Activated B cell treated with CpG ODN at 0.5 μM for 24 hours (primary cell): ENCODE measurements around the gene CCDC149. TPM values are rescaled to one million over a fixed set of nuclear protein-coding genes. Genes with fewer than 3 reads are reported as not detected.
"Not testable (repeated sequence)": the region's sequence is repeated elsewhere in the genome, so short reads cannot be mapped to it uniquely, and the experiment has no call there.

ENCODE experiments used
- ATAC-seq: fragments of 200-7000 bp; cut with Tn5 transposase; one replicate; pipeline ENCODE4 v1.10.0; 2021; ENCODE audit warnings: low read depth, mild to moderate bottlenecking, moderate library complexity
- CTCF ChIA-PET: fragments of 350-600 bp; sonication (Branson Sonifier 250); formaldehyde crosslinking; loops from one replicate; lab custom pipeline; 2021; ENCODE audit warnings: antibody characterized with exemption; lab: Charles Lee
- POLR2A ChIA-PET: fragments of 350-600 bp; sonication (Branson Sonifier 250); formaldehyde crosslinking; loops from one replicate; lab custom pipeline; 2021; ENCODE audit warnings: antibody characterized with exemption; lab: Charles Lee
- DNase-seq: peaks from one replicate; pipeline ENCODE4 v3.0.0; 2022
- H3K27ac Mint-ChIP-seq: one replicate; pipeline ENCODE4 v1.8.0; 2020; ENCODE audit warnings: mixed read lengths
- H3K27me3 Mint-ChIP-seq: one replicate; pipeline ENCODE4 v1.8.0; 2021; ENCODE audit warnings: mixed read lengths
- H3K36me3 Mint-ChIP-seq: one replicate; pipeline ENCODE4 v1.8.0; 2021; ENCODE audit warnings: low read depth, mixed read lengths
- H3K4me1 Mint-ChIP-seq: one replicate; pipeline ENCODE4 v1.8.0; 2021; ENCODE audit warnings: mixed read lengths
- H3K4me3 Mint-ChIP-seq: one replicate; pipeline ENCODE4 v1.8.0; 2020; ENCODE audit warnings: mild to moderate bottlenecking, mixed read lengths
- H3K9me3 Mint-ChIP-seq: one replicate; pipeline ENCODE4 v1.8.0; 2020; ENCODE audit warnings: mixed read lengths
- intact Hi-C: fragments of 100-400 bp; cut with micrococcal nuclease; formaldehyde crosslinking; loops from one replicate; pipeline ENCODE4 v1.15.1; 2024
- total RNA-seq: library from RNA; stranded (reverse); gene quantifications from 2 replicates; pipeline ENCODE4 v1.2.3, GENCODE V29; 2022
- TF ChIP-seq, protein P1 (sequence below): fragments of 200-600 bp; IDR thresholded peaks from one replicate; pipeline ENCODE4 v1.8.0; 2022; ENCODE audit warnings: antibody characterized with exemption, mild to moderate bottlenecking

Gene CCDC149
- total RNA-seq, 1 donor from 2014 or later: not detected

DNA sequence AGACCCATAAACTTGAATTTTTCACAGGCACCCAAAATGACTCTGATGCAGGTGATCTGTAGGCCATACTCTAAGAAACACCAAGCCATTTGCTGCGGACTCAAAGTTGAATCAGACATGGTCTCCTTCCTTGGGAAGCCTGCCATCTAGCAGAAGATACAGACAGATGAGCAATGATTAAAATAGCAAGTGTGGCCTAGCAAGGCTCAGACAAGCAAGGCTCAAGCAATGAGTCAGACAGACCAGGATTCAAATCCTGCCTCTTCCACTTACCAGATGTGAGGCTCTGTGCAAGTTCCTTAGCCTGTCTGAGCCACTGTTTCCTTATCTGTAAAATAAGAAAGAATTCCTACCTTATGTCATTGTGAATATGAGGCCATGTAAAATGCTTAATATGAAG lies 2.3 kb downstream of the CCDC149 start:
- Mint-ChIP-seq H3K9me3 (peaks cover 4% of the 10 kb centered on the region), H3K27ac (no peak overlapping the region), H3K36me3 (no peaks in the 10 kb centered on the region), H3K27me3 (peaks cover 26% of the 10 kb centered on the region), H3K4me3 (no peak overlapping the region), H3K4me1 (peaks cover 4% of the 10 kb centered on the region)
- intact Hi-C loops: no loop called here
- TF ChIP-seq, protein P1, sequence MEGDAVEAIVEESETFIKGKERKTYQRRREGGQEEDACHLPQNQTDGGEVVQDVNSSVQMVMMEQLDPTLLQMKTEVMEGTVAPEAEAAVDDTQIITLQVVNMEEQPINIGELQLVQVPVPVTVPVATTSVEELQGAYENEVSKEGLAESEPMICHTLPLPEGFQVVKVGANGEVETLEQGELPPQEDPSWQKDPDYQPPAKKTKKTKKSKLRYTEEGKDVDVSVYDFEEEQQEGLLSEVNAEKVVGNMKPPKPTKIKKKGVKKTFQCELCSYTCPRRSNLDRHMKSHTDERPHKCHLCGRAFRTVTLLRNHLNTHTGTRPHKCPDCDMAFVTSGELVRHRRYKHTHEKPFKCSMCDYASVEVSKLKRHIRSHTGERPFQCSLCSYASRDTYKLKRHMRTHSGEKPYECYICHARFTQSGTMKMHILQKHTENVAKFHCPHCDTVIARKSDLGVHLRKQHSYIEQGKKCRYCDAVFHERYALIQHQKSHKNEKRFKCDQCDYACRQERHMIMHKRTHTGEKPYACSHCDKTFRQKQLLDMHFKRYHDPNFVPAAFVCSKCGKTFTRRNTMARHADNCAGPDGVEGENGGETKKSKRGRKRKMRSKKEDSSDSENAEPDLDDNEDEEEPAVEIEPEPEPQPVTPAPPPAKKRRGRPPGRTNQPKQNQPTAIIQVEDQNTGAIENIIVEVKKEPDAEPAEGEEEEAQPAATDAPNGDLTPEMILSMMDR: no peak
- ChIA-PET CTCF (no interaction called here), POLR2A (no interaction called here)
- DNase-seq (no peak), ATAC-seq (no peak)

DNA sequence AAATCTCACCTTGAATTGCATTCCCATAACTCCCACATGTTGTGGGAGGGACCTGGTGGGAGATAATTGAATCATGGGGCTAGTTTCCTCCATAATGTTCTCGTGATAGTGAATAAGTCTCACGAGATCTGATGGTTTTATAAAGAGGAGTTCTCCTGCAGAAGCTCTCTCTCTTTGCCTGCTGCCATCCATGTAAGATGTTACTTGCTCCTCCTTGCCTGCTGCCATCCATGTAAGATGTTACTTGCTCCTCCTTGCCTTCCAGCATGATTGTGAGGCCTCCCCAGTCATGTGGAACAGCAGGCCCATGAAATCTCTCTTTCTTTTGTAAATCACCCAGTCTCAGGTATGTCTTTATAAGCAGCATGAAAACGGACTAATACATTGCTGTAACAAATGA lies 3.2 kb downstream of the CCDC149 start:
- POLR2A ChIA-PET, H3K9me3 Mint-ChIP-seq, H3K4me1 Mint-ChIP-seq, H3K4me3 Mint-ChIP-seq, H3K36me3 Mint-ChIP-seq, H3K27ac Mint-ChIP-seq, CTCF ChIA-PET, intact Hi-C loops, DNase-seq, ATAC-seq: not testable (repeated sequence)
- H3K27me3 Mint-ChIP-seq: peaks cover 23% of the 10 kb centered on the region

DNA sequence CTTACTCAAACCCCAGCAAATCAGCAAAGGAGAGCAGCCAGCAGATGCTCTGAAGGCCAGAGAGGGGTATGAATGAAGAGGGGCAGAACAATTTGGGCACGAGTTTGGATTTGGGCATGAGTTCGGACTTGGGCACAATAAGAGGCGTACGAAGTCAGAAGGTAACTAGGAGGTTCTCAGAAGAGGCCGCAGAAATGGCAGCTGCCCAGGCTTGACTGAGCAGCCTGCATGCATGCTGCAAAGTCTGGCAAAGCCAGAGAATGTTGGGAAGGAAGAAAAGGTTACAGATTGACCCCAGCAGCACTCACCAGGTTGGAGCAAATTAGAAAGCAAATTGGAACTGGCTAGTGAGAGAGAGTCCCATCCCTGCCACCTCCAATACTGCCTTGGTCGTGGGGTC lies 15.2 kb downstream of the CCDC149 start:
- TF ChIP-seq, protein P1: no peak
- intact Hi-C loops: no loop called here
- no peaks in the 10 kb centered on the region for H3K4me1 Mint-ChIP-seq
- no peaks in the 10 kb centered on the region for H3K27me3 Mint-ChIP-seq
- ChIA-PET POLR2A (no interaction called here), CTCF (no interaction called here)
- H3K4me3 Mint-ChIP-seq: no peak overlapping the region
- no peak for ATAC-seq
- no peak overlapping the region for H3K27ac Mint-ChIP-seq
- no peaks in the 10 kb centered on the region for H3K36me3 Mint-ChIP-seq
- H3K9me3 Mint-ChIP-seq: no peaks in the 10 kb centered on the region
- no peak for DNase-seq

GRCh38 chr4:24896977-24897376 lies 15.9 kb downstream of the CCDC149 start:
- intact Hi-C loops: no loop called here
- no peak overlapping the region for H3K4me3 Mint-ChIP-seq
- H3K27me3 Mint-ChIP-seq: no peaks in the 10 kb centered on the region
- TF ChIP-seq, protein P1: no peak
- no peaks in the 10 kb centered on the region for H3K4me1 Mint-ChIP-seq
- CTCF ChIA-PET: no interaction called here
- DNase-seq (no peak), ATAC-seq (no peak)
- POLR2A ChIA-PET: no interaction called here
- H3K36me3 Mint-ChIP-seq: no peaks in the 10 kb centered on the region
- no peaks in the 10 kb centered on the region for H3K9me3 Mint-ChIP-seq
- H3K27ac Mint-ChIP-seq: no peak overlapping the region

- H3K36me3 Mint-ChIP-seq: no peaks in the 10 kb centered on the region
- no peaks in the 10 kb centered on the region for H3K9me3 Mint-ChIP-seq
- H3K27ac Mint-ChIP-seq: no peak overlapping the region
- CTCF ChIA-PET: no interaction called here
- ATAC-seq (no peak), DNase-seq (no peak)
- POLR2A ChIA-PET: no interaction called here
- intact Hi-C loops: no loop called here
- H3K4me3 Mint-ChIP-seq: no peak overlapping the region
- H3K27me3 Mint-ChIP-seq: no peaks in the 10 kb centered on the region
- TF ChIP-seq, protein P1: no peak
- no peaks in the 10 kb centered on the region for H3K4me1 Mint-ChIP-seq
These were observed 16.8 kb downstream of the CCDC149 start for GRCh38 chr4:24896056-24896455.

DNA sequence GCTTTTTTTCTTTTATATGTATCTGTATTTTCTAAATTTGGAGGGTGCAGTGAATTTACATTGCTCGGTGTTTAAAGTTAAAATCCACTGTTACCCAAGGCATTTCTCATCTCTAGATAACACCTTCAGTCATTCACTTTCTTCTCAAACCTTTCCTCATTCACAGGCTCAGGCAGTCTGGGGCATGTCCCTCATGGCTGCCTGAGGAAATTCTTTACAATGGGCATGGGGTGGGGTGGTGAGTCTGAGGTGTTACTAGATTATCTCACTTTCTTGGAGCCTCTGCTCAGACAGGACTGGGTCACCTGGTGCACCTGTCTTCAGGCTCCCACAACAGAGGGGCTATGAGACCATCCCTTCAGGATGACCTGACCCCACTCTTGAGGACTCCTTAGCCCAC lies 17.4 kb downstream of the CCDC149 start:
- Mint-ChIP-seq H3K27me3 (no peaks in the 10 kb centered on the region), H3K4me1 (no peaks in the 10 kb centered on the region), H3K4me3 (no peak overlapping the region), H3K9me3 (no peaks in the 10 kb centered on the region), H3K27ac (no peak overlapping the region), H3K36me3 (no peaks in the 10 kb centered on the region)
- CTCF ChIA-PET: no interaction called here
- DNase-seq: no peak
- ATAC-seq: no peak
- POLR2A ChIA-PET: no interaction called here
- intact Hi-C loops: no loop called here
- TF ChIP-seq, protein P1: no peak
